ENCODE data around the gene ARR3. TPM values are rescaled to one million over a fixed set of nuclear protein-coding genes. Genes with fewer than 3 reads are reported as not detected.

ARR3 gene
- polyA plus RNA-seq, 3 donors = not detected

DNA sequence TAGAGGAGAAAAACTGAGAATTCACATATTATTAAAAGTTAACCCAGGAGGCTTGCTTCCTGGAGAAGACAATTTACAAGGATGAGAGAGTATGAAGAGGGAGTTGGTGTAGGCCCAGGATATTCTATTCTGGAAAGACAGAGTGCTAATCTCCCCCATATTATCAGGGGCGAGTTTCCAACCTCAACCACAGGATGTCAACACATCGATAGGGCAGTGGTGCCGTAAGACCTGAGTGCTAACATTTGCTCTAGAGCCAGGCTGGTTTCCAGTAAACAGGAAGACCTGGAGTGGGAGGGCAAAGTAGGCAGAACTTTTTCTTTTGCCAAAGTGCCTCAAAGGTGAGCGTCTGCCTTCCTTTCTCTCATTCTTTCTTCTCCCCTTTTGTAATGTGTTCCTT lies 36.5 kb upstream of the ARR3 start:
- no peaks in the 10 kb centered on the region for H3K27me3 Mint-ChIP-seq (ENCODE audit: low read depth in 3 of 3)
- Histone ChIP-seq H3K4me1 (ENCODE audit: control insufficient read depth in 1 of 2, insufficient read depth in 2 of 2, low read length in 2 of 2) (no peaks in the 10 kb centered on the region), H3K4me3 (replicated peaks in 1 of 3; ENCODE audit: low read depth in 2 of 3, low read length in 3 of 3) (no peak overlapping the region), H2AFZ (ENCODE audit: insufficient read depth, low read depth, low read length, poor library complexity, severe bottlenecking) (no peak overlapping the region), H3K9me3 (replicated peaks in 1 of 2; ENCODE audit: control insufficient read depth in 1 of 2, insufficient read depth in 1 of 2, low read length in 2 of 2) (no peaks in the 10 kb centered on the region), H3K27me3 (ENCODE audit: control insufficient read depth in 2 of 2, insufficient read depth in 2 of 2, low read length in 2 of 2) (no peaks in the 10 kb centered on the region), H3K4me2 (replicated peaks; ENCODE audit: extremely low read depth, low read length, poor library complexity, severe bottlenecking) (no peak overlapping the region), H3K36me3 (replicated peaks in 1 of 2; ENCODE audit: control insufficient read depth in 1 of 2, insufficient read depth in 2 of 2, low read length in 2 of 2) (no peaks in the 10 kb centered on the region), H3K9ac (ENCODE audit: insufficient read depth, low read length, poor library complexity, severe bottlenecking) (no peak overlapping the region), H3K79me2 (ENCODE audit: insufficient read depth, low read length) (no peaks in the 10 kb centered on the region), H4K20me1 (ENCODE audit: insufficient read depth, low read length) (no peaks in the 10 kb centered on the region), H3K27ac (ENCODE audit: low read depth in 1 of 2, low read length in 2 of 2) (no peak overlapping the region)
- WGBS (ENCODE audit: insufficient coverage) = no CpG with 5 or more reads among the region's 4 CpGs
- no peaks in the 10 kb centered on the region for H3K36me3 Mint-ChIP-seq
- H3K4me1 Mint-ChIP-seq = peaks cover 2% of the 10 kb centered on the region
- TF ChIP-seq, protein P1, sequence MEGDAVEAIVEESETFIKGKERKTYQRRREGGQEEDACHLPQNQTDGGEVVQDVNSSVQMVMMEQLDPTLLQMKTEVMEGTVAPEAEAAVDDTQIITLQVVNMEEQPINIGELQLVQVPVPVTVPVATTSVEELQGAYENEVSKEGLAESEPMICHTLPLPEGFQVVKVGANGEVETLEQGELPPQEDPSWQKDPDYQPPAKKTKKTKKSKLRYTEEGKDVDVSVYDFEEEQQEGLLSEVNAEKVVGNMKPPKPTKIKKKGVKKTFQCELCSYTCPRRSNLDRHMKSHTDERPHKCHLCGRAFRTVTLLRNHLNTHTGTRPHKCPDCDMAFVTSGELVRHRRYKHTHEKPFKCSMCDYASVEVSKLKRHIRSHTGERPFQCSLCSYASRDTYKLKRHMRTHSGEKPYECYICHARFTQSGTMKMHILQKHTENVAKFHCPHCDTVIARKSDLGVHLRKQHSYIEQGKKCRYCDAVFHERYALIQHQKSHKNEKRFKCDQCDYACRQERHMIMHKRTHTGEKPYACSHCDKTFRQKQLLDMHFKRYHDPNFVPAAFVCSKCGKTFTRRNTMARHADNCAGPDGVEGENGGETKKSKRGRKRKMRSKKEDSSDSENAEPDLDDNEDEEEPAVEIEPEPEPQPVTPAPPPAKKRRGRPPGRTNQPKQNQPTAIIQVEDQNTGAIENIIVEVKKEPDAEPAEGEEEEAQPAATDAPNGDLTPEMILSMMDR (IDR thresholded peaks at IDR 0.05) = no peak
- no peak for DNase-seq
- H3K9me3 Mint-ChIP-seq = peaks cover 0 to 2% (median 0%) of the 10 kb centered on the region in 7 donors
- H3K4me3 Mint-ChIP-seq = no peak overlapping the region
- H3K27ac Mint-ChIP-seq = no peak overlapping the region
- intact Hi-C loops (cut with micrococcal nuclease) = no loop called here

DNA sequence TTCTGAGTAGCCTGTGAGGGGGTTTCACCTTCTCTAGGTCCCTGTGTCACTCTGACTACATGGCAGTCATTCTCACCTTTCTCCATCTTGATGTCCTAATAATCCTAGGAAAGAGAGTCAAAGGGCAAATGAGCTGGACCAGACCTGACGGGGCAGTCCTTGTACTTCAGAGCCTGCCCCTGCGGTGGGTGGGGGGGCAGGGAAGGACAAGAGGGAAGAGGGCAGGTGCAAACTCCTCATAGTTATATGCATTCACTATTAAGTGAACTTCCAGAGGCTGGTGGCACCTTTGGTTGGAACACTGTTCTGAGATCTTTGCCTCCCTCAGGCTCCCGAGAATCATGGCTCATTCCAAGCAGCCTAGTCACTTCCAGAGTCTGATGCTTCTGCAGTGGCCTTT lies 33.8 kb upstream of the ARR3 start, which contains the start of gene AWAT1:
TSS of gene AWAT1 (plus strand) at position 301 of the 400 bp plus-strand sequence. CDS start at position 342, 41 bp downstream.
- Histone ChIP-seq H3K27me3 (ENCODE audit: control insufficient read depth in 2 of 2, insufficient read depth in 2 of 2, low read length in 2 of 2) (no peaks in the 10 kb centered on the region), H3K9me3 (replicated peaks in 1 of 2; ENCODE audit: control insufficient read depth in 1 of 2, insufficient read depth in 1 of 2, low read length in 2 of 2) (no peaks in the 10 kb centered on the region), H3K4me1 (ENCODE audit: control insufficient read depth in 1 of 2, insufficient read depth in 2 of 2, low read length in 2 of 2) (no peaks in the 10 kb centered on the region), H3K4me3 (replicated peaks in 1 of 3; ENCODE audit: low read depth in 2 of 3, low read length in 3 of 3) (no peak within 1 kb of the TSS), H3K79me2 (ENCODE audit: insufficient read depth, low read length) (no peaks in the 10 kb centered on the region), H2AFZ (ENCODE audit: insufficient read depth, low read depth, low read length, poor library complexity, severe bottlenecking) (no peak within 1 kb of the TSS), H4K20me1 (ENCODE audit: insufficient read depth, low read length) (no peaks in the 10 kb centered on the region), H3K9ac (ENCODE audit: insufficient read depth, low read length, poor library complexity, severe bottlenecking) (no peak within 1 kb of the TSS), H3K27ac (ENCODE audit: low read depth in 1 of 2, low read length in 2 of 2) (no peak within 1 kb of the TSS), H3K4me2 (replicated peaks; ENCODE audit: extremely low read depth, low read length, poor library complexity, severe bottlenecking) (no peak within 1 kb of the TSS), H3K36me3 (replicated peaks in 1 of 2; ENCODE audit: control insufficient read depth in 1 of 2, insufficient read depth in 2 of 2, low read length in 2 of 2) (no peaks in the 10 kb centered on the region)
- DNase-seq = no peak
- Mint-ChIP-seq H3K27ac (no peak within 1 kb of the TSS), H3K4me3 (no peak within 1 kb of the TSS), H3K4me1 (peaks cover 2% of the 10 kb centered on the region), H3K36me3 (no peaks in the 10 kb centered on the region), H3K27me3 (ENCODE audit: low read depth in 3 of 3) (no peaks in the 10 kb centered on the region), H3K9me3 (peaks cover 0 to 2% (median 0%) of the 10 kb centered on the region in 7 donors)
- intact Hi-C loops (cut with micrococcal nuclease) = no loop called here
- TF ChIP-seq, protein P1 (IDR thresholded peaks at IDR 0.05) = no peak
- no CpG with 5 or more reads among the region's 3 CpGs for WGBS (ENCODE audit: insufficient coverage)

Data from CD14-positive monocyte (primary cell).